Natural killer cell treated with Interleukin-12 subunit alpha and Interleukin-12 subunit beta and Interleukin-15 and Interleukin-18, amount 100 ng/mL, for 72 hours (primary cell): Measurements from ENCODE around the gene CBX3. TPM values are rescaled to one million over a fixed set of nuclear protein-coding genes. Genes with fewer than 3 reads are reported as not detected.
A peak's percentile ranks its signal among the peaks of the same experiment; 100 is the strongest.
"Not testable (repeated sequence)": the region's sequence is repeated elsewhere in the genome, so short reads cannot be mapped to it uniquely, and the experiment has no call there.

Experiments used
- ATAC-seq, 2 donors: fragments of 150-1000 bp; cut with Tn5 transposase in 1 of 2; sonication (Bioruptor Pico), chemical (Tn5 transposase) in 1 of 2; 2 replicates each; pipeline ENCODE4 v1.10.0; 2021
- DNase-seq: peaks from one replicate; pipeline ENCODE4 v3.0.0; 2022; ENCODE audit warnings: low spot score
- H3K27ac Mint-ChIP-seq, 2 donors: 1 replicate in 1 of 2; 2 replicates in 1 of 2; pipeline ENCODE4 v1.8.0; 2022; ENCODE audit warnings: mixed read lengths in 2 of 2, mild to moderate bottlenecking in 1 of 2, moderate library complexity in 1 of 2
- H3K27me3 Mint-ChIP-seq, 2 donors: 1 replicate in 1 of 2; 2 replicates in 1 of 2; pipeline ENCODE4 v1.8.0; 2022; ENCODE audit warnings: mixed read lengths in 2 of 2
- H3K36me3 Mint-ChIP-seq: one replicate; pipeline ENCODE4 v1.8.0; 2022; ENCODE audit warnings: mixed read lengths
- H3K4me1 Mint-ChIP-seq, 2 donors: 1 replicate in 1 of 2; 2 replicates in 1 of 2; pipeline ENCODE4 v1.8.0; 2022; ENCODE audit warnings: low read depth in 2 of 2, mixed read lengths in 2 of 2, mild to moderate bottlenecking in 1 of 2
- H3K4me3 Mint-ChIP-seq: one replicate; pipeline ENCODE4 v1.8.0; 2022; ENCODE audit warnings: mixed read lengths
- H3K9me3 Mint-ChIP-seq: 2 replicates; pipeline ENCODE4 v1.8.0; 2022; ENCODE audit warnings: mixed read lengths
- total RNA-seq, 2 donors: library from RNA; stranded (reverse); gene quantifications; one replicate each; pipeline ENCODE4 v1.2.3, GENCODE V29; 2022

The CBX3 gene
- total RNA-seq, 2 donors from 2014 or later = 184 to 218 TPM

DNA sequence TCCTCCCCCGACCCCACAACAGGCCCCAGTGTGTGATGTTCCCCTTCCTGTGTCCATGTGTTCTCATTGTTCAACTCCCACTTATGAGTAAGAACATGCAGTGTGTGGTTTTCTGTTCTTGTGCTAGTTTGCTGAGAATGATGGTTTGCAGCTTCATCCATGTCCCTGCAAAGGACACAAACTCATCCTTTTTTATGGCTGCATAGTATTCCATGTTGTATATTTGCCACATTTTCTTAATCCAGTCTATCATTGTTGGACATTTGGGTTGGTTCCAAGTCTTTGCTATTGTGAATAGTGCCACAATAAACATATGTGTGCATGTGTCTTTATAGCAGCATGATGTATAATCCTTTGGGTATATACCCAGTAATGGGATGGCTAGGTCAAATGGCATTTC is 37.7 kb upstream of the CBX3 start:
- Mint-ChIP-seq H3K4me1 (peaks cover 28 to 41% of the 10 kb centered on the region in 2 donors), H3K36me3 (peaks cover 10% of the 10 kb centered on the region), H3K27ac (peak overlapping the region in 1 of 2 donors; percentile 37), H3K4me3 (peak overlapping the region; percentile 17)
- ATAC-seq, H3K9me3 Mint-ChIP-seq, H3K27me3 Mint-ChIP-seq, DNase-seq: not testable (repeated sequence)

DNA sequence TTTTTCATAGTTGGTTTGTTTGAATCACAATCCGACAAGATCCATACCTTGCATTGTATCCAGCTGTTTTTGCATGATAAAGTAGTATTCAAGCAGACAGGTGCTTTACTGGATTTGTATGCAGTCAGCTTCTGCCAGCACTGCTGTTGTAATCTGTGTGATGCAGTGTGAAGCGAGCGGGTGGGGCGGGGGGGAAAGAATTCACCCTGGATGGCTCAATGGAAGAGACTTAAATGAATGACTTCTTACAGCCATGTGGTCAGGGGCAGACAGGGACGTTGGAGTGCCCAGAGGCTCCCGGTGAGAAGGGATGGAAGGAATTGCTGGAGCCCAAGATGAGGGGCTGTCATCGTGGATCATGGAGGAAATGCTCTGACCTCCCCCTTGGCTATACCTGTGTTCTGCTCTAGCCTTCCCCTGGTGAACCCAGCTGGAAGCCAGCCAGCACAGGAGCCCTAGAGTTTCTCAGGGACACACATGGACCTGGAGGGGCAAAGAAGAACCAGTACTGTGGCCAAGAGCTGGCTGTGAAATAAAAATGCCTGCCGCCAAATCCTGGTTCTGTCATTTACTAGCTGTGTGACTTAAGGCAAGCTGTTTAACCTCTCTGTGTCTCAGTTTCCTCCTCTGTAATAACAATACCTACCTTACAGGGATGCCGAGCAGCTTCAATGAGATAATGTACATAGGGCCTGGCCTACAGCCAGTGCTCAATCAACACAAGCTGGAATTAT is 35.4 kb upstream of the CBX3 start:
- H3K27ac Mint-ChIP-seq = peak overlapping the region; percentile 86 to 92
- H3K36me3 Mint-ChIP-seq = peaks cover 8% of the 10 kb centered on the region
- ATAC-seq (peak in 1 of 2 donors; percentile 3), DNase-seq (no peak)
- no peaks in the 10 kb centered on the region for H3K27me3 Mint-ChIP-seq
- peaks cover 15 to 25% of the 10 kb centered on the region in 2 donors for H3K4me1 Mint-ChIP-seq
- peak overlapping the region; percentile 73 for H3K4me3 Mint-ChIP-seq
- H3K9me3 Mint-ChIP-seq = no peaks in the 10 kb centered on the region

DNA sequence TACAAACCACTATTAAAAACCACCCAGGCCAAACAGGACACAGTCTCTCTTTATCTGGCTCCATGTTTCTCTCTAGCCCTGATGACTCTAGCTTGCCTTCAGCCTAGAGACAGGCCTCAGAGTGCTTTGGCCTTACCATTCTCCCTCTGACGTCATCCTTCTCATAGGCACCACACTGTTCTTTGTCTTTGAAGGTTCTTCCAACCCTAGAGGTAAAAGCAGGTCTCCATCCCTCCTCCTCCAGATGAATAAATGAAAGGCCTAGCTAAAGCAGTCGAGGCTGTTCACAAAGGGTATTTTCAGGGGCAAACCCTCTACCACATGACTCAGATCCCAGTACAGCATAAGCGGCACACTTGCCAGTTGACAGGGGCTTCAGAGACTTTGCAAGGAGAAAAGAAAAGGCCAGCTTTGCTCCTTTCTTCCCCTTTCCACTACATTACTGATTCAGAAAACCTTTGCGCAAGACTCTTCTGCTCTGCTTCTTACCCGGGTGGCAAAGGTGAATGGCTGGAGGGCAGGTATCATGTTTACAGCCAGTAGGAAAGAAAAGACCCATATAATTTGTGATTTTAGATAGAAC is 34.8 kb upstream of the CBX3 start:
- peaks cover 15 to 25% of the 10 kb centered on the region in 2 donors for H3K4me1 Mint-ChIP-seq
- peaks cover 8% of the 10 kb centered on the region for H3K36me3 Mint-ChIP-seq
- DNase-seq (peak; percentile 66), ATAC-seq (peak; percentile 82 to 84)
- H3K9me3 Mint-ChIP-seq = no peaks in the 10 kb centered on the region
- peak overlapping the region; percentile 86 to 92 for H3K27ac Mint-ChIP-seq
- H3K27me3 Mint-ChIP-seq = no peaks in the 10 kb centered on the region
- H3K4me3 Mint-ChIP-seq = peak overlapping the region; percentile 73

DNA sequence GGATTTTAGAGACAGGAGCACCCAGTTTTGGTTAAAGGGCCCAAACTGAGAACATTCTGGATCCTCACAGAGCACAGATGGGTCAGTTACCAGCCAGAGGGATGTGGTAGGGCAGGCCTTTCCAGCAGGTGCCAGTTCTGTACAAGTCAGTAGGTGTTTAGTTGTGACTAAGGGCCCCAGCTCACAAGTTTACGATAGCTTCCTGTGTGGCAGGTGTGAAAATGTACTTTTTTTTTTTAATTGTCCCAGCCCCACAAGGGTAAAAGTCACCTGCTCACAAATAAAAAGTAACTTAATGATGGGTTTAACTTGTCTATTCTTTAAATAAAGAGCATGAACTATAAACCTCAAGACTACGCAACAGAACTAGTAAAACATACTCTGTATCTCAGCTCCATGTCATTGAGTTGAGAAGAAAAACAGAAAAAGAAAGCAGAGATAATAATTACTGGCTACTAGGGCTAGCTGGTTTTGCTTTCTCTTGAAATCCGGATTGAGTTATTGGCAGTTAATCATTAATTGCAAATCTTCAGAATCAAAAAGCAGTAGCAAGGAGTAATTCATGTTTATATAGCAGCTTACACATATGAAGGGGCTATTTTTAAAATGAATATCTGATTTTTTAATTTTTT is 34.1 kb upstream of the CBX3 start:
- Mint-ChIP-seq H3K27me3 (no peaks in the 10 kb centered on the region), H3K4me3 (peak overlapping the region; percentile 73), H3K9me3 (no peaks in the 10 kb centered on the region), H3K36me3 (peaks cover 11% of the 10 kb centered on the region), H3K4me1 (peaks cover 15 to 25% of the 10 kb centered on the region in 2 donors), H3K27ac (peak overlapping the region; percentile 86 to 92)
- ATAC-seq (peak; percentile 89 to 96), DNase-seq (peak; percentile 73)

DNA sequence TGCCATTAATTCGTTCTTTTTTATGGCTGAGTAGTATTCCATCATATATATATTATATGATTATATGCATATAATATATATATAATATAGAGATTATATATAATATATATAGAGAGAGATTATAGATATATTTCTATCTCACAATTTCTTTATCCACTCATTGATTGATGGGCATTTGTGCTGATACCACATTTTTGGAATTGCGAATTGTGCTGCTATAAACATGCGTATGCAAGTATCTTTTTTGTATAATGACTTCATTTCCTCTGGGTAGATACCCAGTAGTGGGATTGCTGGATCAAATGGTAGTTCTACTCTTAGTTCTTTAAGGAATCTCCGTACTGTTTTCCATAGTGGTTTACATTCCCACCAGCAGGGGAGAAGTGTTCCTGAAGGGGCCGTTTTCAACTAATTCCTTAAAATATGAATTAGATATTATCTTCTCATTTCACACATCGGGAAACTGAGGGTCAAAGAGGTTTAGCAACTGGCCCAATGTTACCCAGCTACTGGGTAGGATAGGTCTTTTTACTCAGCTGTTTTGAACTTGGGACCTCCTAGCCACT is 33.0 kb upstream of the CBX3 start:
- Mint-ChIP-seq H3K36me3 (peaks cover 18% of the 10 kb centered on the region), H3K4me3 (no peak overlapping the region), H3K4me1 (peaks cover 16 to 28% of the 10 kb centered on the region in 2 donors), H3K9me3 (no peaks in the 10 kb centered on the region), H3K27ac (peak overlapping the region; percentile 86 to 92), H3K27me3 (no peaks in the 10 kb centered on the region)
- DNase-seq = no peak
- ATAC-seq = no peak

DNA sequence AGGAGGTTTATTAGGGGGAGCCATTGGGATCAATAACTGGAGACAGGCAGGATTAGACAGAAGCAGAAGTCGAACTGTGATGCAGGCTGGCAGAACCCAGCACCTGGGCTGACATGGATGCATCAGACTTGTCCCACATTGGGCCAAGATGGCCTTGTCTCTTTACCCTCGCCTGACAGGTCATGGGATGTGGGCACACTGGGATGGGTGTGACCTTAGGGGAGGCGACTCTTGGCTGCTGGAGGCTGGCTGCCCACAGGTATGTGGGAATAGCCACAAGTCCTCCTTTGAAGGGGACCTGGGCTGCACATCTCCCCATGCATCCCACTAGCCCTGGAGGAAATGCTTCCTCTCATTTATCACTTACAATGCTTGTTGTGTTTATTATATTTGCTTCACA is 32.3 kb upstream of the CBX3 start:
- DNase-seq = no peak
- Mint-ChIP-seq H3K36me3 (peaks cover 24% of the 10 kb centered on the region), H3K4me1 (peaks cover 24 to 27% of the 10 kb centered on the region in 2 donors), H3K27ac (no peak overlapping the region), H3K4me3 (no peak overlapping the region), H3K9me3 (no peaks in the 10 kb centered on the region), H3K27me3 (no peaks in the 10 kb centered on the region)
- ATAC-seq = no peak

DNA sequence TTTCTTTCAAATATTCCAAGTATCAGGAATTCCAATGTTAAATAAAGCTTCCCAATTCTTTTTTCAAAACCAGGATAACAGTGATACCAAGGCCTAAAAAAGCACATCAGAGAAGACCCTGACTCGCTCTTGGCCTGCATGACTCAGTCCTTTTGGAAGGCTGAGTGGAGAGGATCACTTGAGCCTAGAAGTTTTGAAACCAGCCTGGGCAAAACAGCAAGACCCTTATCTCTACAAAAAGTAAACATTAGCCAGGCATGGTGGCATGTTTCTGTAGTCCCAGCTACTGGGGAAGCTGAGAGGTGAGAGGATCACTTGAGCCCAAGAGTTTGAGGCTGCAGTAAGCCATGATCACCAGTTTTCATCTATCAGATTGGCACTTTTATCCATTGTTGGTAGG is 30.9 kb upstream of the CBX3 start:
- peaks cover 25 to 26% of the 10 kb centered on the region in 2 donors for H3K4me1 Mint-ChIP-seq
- no peak overlapping the region for H3K4me3 Mint-ChIP-seq
- no peaks in the 10 kb centered on the region for H3K27me3 Mint-ChIP-seq
- no peaks in the 10 kb centered on the region for H3K9me3 Mint-ChIP-seq
- DNase-seq (no peak), ATAC-seq (no peak)
- peaks cover 22% of the 10 kb centered on the region for H3K36me3 Mint-ChIP-seq
- H3K27ac Mint-ChIP-seq = no peak overlapping the region

DNA sequence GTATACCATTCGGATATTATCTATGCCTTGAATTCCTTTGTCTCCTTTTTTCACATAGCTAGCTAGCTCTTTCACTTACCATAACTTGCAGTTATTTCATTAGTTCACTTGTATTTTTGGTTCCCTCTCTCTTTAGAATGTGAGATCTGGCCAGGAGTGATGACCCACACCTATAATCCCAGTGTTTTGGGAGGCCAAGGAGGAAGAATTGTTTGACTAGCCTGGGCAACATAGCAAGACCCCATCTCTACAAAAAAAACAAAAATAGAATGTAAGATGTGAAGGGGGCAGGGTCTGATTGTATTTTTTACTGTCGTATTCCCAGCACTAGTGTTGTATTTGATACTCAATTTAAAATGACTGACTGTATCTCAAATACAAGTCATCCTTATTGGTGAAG is 29.9 kb upstream of the CBX3 start:
- Mint-ChIP-seq H3K36me3 (peaks cover 22% of the 10 kb centered on the region), H3K27me3 (no peaks in the 10 kb centered on the region), H3K4me3 (no peak overlapping the region), H3K27ac (no peak overlapping the region), H3K4me1 (peaks cover 21 to 23% of the 10 kb centered on the region in 2 donors), H3K9me3 (no peaks in the 10 kb centered on the region)
- no peak for ATAC-seq
- DNase-seq = no peak

DNA sequence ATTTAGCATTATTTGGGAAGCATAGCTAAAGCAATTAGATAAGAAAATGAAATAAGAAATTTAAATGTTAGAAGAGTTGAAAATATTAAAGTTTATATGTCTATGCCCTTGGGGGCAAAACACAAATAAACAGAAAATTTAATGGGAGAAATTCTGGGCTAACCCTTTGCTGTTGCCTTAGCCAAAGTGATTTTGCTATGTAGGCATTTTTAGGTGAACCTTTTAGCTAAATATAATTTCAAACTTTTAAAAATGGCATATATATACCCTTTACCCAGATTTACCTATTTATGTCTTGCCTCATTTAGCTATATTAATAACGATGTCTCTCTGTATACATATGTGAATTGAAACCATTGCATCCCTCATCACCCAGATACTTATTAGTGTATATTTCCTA is 29.5 kb upstream of the CBX3 start:
- Mint-ChIP-seq H3K27ac (no peak overlapping the region), H3K4me3 (no peak overlapping the region), H3K4me1 (peaks cover 17 to 18% of the 10 kb centered on the region in 2 donors), H3K27me3 (no peaks in the 10 kb centered on the region), H3K36me3 (peaks cover 22% of the 10 kb centered on the region), H3K9me3 (no peaks in the 10 kb centered on the region)
- no peak for ATAC-seq
- no peak for DNase-seq

DNA sequence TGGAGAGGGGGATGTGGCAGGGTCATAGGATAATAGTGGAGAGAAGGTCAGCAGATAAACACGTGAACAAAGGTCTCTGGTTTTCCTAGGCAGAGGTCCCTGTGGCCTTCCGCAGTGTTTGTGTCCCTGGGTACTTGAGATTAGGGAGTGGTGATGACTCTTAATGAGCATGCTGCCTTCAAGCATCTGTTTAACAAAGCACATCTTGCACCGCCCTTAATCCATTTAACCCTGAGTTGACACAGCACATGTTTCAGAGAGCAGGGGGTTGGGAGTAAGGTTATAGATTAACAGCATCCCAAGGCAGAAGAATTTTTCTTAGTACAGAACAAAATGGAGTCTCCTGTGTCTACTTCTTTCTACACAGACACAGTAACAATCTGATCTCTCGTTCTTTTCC is 25.6 kb upstream of the CBX3 start:
- not testable (repeated sequence) for ATAC-seq, H3K27ac Mint-ChIP-seq, DNase-seq, H3K27me3 Mint-ChIP-seq, H3K9me3 Mint-ChIP-seq, H3K4me3 Mint-ChIP-seq
- Mint-ChIP-seq H3K36me3 (peaks cover 20% of the 10 kb centered on the region), H3K4me1 (peaks cover 25 to 33% of the 10 kb centered on the region in 2 donors)

DNA sequence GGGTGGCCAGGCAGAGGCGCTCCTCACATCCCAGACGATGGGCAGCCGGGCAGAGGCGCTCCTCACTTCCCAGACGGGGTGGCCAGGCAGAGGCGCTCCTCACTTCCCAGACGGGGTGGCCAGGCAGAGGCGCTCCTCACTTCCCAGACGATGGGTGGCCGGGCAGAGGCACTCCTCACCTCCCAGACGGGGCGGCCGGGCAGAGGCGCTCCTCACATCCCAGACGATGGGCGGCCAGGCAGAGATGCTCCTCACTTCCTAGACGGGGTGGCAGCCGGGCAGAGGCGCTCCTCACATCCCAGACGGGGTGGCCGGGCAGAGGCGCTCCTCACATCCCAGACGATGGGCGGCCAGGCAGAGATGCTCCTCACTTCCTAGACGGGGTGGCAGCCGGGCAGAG is 24.8 kb upstream of the CBX3 start:
- DNase-seq, ATAC-seq, H3K27ac Mint-ChIP-seq, H3K4me3 Mint-ChIP-seq, H3K27me3 Mint-ChIP-seq, H3K9me3 Mint-ChIP-seq: not testable (repeated sequence)
- H3K36me3 Mint-ChIP-seq = peaks cover 22% of the 10 kb centered on the region
- peaks cover 32 to 40% of the 10 kb centered on the region in 2 donors for H3K4me1 Mint-ChIP-seq

DNA sequence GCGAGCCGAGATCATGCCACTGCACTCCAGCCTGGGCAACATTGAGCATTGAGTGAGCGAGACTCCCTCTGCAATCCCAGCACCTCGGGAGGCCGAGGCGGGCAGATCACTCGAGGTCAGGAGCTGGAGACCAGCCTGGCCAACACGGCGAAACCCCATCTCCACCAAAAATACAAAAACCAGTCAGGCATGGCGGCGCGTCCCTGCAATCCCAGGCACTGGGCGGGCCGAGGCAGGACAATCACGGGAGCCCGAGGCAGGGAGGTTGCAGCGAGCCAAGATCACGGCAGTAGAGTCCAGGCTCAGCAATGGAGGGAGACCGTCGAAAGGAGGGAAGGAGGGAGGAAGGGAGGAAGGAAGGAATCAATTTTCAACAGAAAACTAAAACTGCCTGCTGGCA is 24.3 kb upstream of the CBX3 start:
- peaks cover 21% of the 10 kb centered on the region for H3K36me3 Mint-ChIP-seq
- not testable (repeated sequence) for H3K4me3 Mint-ChIP-seq, DNase-seq, ATAC-seq, H3K27me3 Mint-ChIP-seq, H3K9me3 Mint-ChIP-seq
- peaks cover 35 to 43% of the 10 kb centered on the region in 2 donors for H3K4me1 Mint-ChIP-seq
- peak overlapping the region; percentile 8 to 50 for H3K27ac Mint-ChIP-seq

DNA sequence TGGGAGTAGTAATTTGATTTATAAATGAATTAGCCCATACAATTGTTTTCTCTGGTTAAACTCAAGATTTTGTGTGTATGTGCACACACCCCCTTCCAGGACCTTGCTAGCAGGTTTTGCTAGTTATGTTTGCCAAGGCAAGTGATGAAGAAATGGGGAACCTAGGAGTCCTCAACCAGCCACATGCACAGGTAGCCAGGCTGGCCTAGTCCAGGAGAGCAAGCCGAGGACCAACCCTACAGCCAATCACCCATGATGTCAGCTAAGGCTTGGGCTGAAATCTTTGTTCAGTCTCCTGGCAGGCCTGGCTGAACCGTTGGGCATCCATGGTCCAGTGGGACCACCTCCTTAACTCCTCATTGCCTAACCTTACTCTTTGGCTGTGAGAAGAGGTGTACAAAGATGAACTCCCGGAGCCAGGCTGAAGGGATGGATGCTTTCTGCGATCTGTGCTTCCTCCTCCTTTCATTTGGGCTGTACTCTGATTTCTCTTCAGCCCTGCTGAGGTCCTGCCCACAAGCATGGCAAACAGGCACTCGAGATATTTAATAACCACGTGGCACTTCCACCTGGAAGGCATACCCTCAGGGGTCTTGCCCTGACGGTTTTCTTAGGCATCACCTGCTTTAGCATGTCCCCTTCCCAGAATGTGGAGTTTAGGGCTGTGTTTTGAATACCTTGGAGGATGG is 23.1 kb upstream of the CBX3 start:
- Mint-ChIP-seq H3K4me1 (peaks cover 35 to 43% of the 10 kb centered on the region in 2 donors), H3K36me3 (peaks cover 14% of the 10 kb centered on the region)

More for the DNA sequence above, 23.1 kb upstream of the CBX3 start:
- Mint-ChIP-seq H3K27ac (peak overlapping the region; percentile 43 to 56), H3K4me3 (no peak overlapping the region), H3K27me3 (no peaks in the 10 kb centered on the region), H3K9me3 (no peaks in the 10 kb centered on the region)
- ATAC-seq = peak in 1 of 2 donors; percentile 29
- no peak for DNase-seq
